OCI-LY3 (cell line): Measurements from ENCODE around the gene NIPAL1.

Experiments used
- H2AFZ ChIP-seq: fragments of 200-600, 300-600 bp; shearing (Covaris generic); 2 replicates; pipeline ENCODE4 v1.6.0; 2014; ENCODE audit warnings: antibody characterized with exemption, low read depth, low read length
- H3K27ac ChIP-seq: fragments of 200-600, 300-600 bp; sonication (generic); 2 replicates; pipeline ENCODE4 v1.5.1; 2014; ENCODE audit warnings: mild to moderate bottlenecking, low read length, moderate library complexity, mixed read lengths
- H3K27me3 ChIP-seq: fragments of 200-600, 300-600 bp; sonication (generic); 2 replicates; pipeline ENCODE4 v1.6.1; 2014; ENCODE audit warnings: low read depth, low read length, mixed read lengths
- H3K36me3 ChIP-seq: fragments of 200-600, 300-600 bp; sonication (generic); replicated peaks from 2 replicates; pipeline ENCODE3; 2014; ENCODE audit warnings: low read depth, low read length, mixed read lengths
- H3K4me1 ChIP-seq: fragments of 300-600, 200-600 bp; sonication (generic); 2 replicates; pipeline ENCODE4 v1.6.1; 2014; ENCODE audit warnings: low read length, mixed read lengths
- H3K4me2 ChIP-seq: fragments of 200-600, 300-600 bp; sonication (generic); 2 replicates; pipeline ENCODE4 v1.6.1; 2014; ENCODE audit warnings: low read length, mixed read lengths
- H3K4me3 ChIP-seq: fragments of 300-600, 200-600 bp; sonication (generic); 2 replicates; pipeline ENCODE4 v1.5.1; 2014; ENCODE audit warnings: antibody characterized with exemption, mild to moderate bottlenecking, low read length, moderate library complexity
- H3K79me2 ChIP-seq: fragments of 300-600, 200-600 bp; shearing (Covaris generic); 2 replicates; pipeline ENCODE4 v1.6.1; 2014; ENCODE audit warnings: mild to moderate bottlenecking, low read length, mixed read lengths
- H3K9ac ChIP-seq: fragments of 300-600, 200-600 bp; shearing (Covaris generic); 2 replicates; pipeline ENCODE4 v1.6.0; 2014; ENCODE audit warnings: mild to moderate bottlenecking, low read length, moderate library complexity
- H3K9me3 ChIP-seq: fragments of 200-600, 300-600 bp; shearing (Covaris generic); 2 replicates; pipeline ENCODE4 v1.6.1; 2014; ENCODE audit warnings: low read length, mixed read lengths; ENCODE audit not compliant: insufficient read depth
- H4K20me1 ChIP-seq: fragments of 200-600, 300-600 bp; sonication (generic); 2 replicates; pipeline ENCODE4 v1.6.1; 2016; ENCODE audit warnings: low read length, mixed read lengths; ENCODE audit not compliant: insufficient read depth
- CTCF ChIP-seq: fragments of 200-600, 300-600 bp; sonication (generic); IDR thresholded peaks from 2 replicates; pipeline ENCODE4 v1.5.1; 2014; ENCODE audit warnings: antibody characterized with exemption, low read length, low read depth
- EZH2phosphoT487 ChIP-seq: fragments of 200-600 bp; shearing (Covaris generic); IDR thresholded peaks from 2 replicates; pipeline ENCODE4 v1.6.1; 2018; ENCODE audit warnings: antibody characterized with exemption, mixed run types, low read depth

The NIPAL1 gene

GRCh38 chr4:48033825-48034413 lies 17.3 kb downstream of the NIPAL1 start:
- H3K27me3 ChIP-seq, result no peaks in the 10 kb centered on the region
- peaks cover 21% of the 10 kb centered on the region for H3K36me3 ChIP-seq
- no peak overlapping the region for H3K4me3 ChIP-seq
- H3K4me1 ChIP-seq, result peaks cover 92% of the 10 kb centered on the region
- TF ChIP-seq CTCF, result peak; percentile 71
- TF ChIP-seq EZH2phosphoT487, result no peak
- no peaks in the 10 kb centered on the region for H4K20me1 ChIP-seq
- no peak overlapping the region for H2AFZ ChIP-seq
- peak overlapping the region; percentile 64; the same call in 1 of the 2 replicates for H3K9ac ChIP-seq
- H3K27ac ChIP-seq, result peak overlapping the region; percentile 95
- H3K79me2 ChIP-seq, result no peaks in the 10 kb centered on the region
- H3K4me2 ChIP-seq, result peak overlapping the region; percentile 54; the same call in 1 of the 2 replicates
- no peaks in the 10 kb centered on the region for H3K9me3 ChIP-seq

- H2AFZ ChIP-seq, result no peak overlapping the region
- peaks cover 16% of the 10 kb centered on the region for H3K36me3 ChIP-seq
- no peaks in the 10 kb centered on the region for H3K27me3 ChIP-seq
- no peaks in the 10 kb centered on the region for H3K9me3 ChIP-seq
- H4K20me1 ChIP-seq, result no peaks in the 10 kb centered on the region
- no peak for TF ChIP-seq CTCF
- TF ChIP-seq EZH2phosphoT487, result no peak
- peak overlapping the region; percentile 6 for H3K4me3 ChIP-seq
- peak overlapping the region; percentile 54 for H3K4me2 ChIP-seq
- peak overlapping the region; percentile 64 for H3K9ac ChIP-seq
- H3K79me2 ChIP-seq, result no peaks in the 10 kb centered on the region
- peaks cover 91% of the 10 kb centered on the region for H3K4me1 ChIP-seq
- peak overlapping the region; percentile 95 for H3K27ac ChIP-seq
Measured at GRCh38 chr4:48035952-48036351, 19.4 kb downstream of the NIPAL1 start.

GRCh38 chr4:48037117-48037462 lies 20.5 kb downstream of the NIPAL1 start:
- peak overlapping the region; percentile 64 for H3K9ac ChIP-seq
- peak overlapping the region; percentile 95 for H3K27ac ChIP-seq
- TF ChIP-seq EZH2phosphoT487 (no peak), CTCF (no peak)
- peaks cover 96% of the 10 kb centered on the region for H3K4me1 ChIP-seq
- H3K79me2 ChIP-seq, result no peaks in the 10 kb centered on the region
- peaks cover 16% of the 10 kb centered on the region for H3K36me3 ChIP-seq
- no peaks in the 10 kb centered on the region for H4K20me1 ChIP-seq
- H3K9me3 ChIP-seq, result no peaks in the 10 kb centered on the region
- H3K4me2 ChIP-seq, result peak overlapping the region; percentile 54
- peak overlapping the region; percentile 5; the same call in 1 of the 2 replicates for H2AFZ ChIP-seq
- no peaks in the 10 kb centered on the region for H3K27me3 ChIP-seq
- H3K4me3 ChIP-seq, result peak overlapping the region; percentile 39

GRCh38 chr4:48038666-48039065 lies 22.1 kb downstream of the NIPAL1 start:
- no peak for TF ChIP-seq EZH2phosphoT487
- TF ChIP-seq CTCF, result no peak
- Histone ChIP-seq H2AFZ (no peak overlapping the region), H3K4me1 (peaks cover 96% of the 10 kb centered on the region), H3K4me2 (no peak overlapping the region), H3K36me3 (peaks cover 16% of the 10 kb centered on the region), H3K4me3 (no peak overlapping the region), H3K27me3 (no peaks in the 10 kb centered on the region), H3K9ac (no peak overlapping the region), H3K9me3 (no peaks in the 10 kb centered on the region), H3K27ac (peak overlapping the region; percentile 26; the same call in 1 of the 2 replicates), H3K79me2 (no peaks in the 10 kb centered on the region), H4K20me1 (no peaks in the 10 kb centered on the region)
